ENCODE measurements around the gene ATP6V0E1.

- TF ChIP-seq CTCF (conservative IDR thresholded peaks at IDR 0.05; ENCODE audit: low read depth, low read length) (0 out of 2 replicates have a peak, but pooled peaks have one; percentile 14), FOS (IDR thresholded peaks at IDR 0.05; ENCODE audit: low read depth, low read length) (peak; percentile 71; the same call in 1 of the 2 replicates), SMC3 (IDR thresholded peaks at IDR 0.05; ENCODE audit: low read depth, low read length) (no peak), POLR2A (IDR thresholded peaks at IDR 0.05; ENCODE audit: low read depth, low read length) (peak; percentile 38; the same call in 1 of the 2 replicates), RAD21 (IDR thresholded peaks at IDR 0.05; ENCODE audit: low read length) (no peak), CEBPB (IDR thresholded peaks at IDR 0.05; ENCODE audit: low read depth, low read length) (no peak), RCOR1 (IDR thresholded peaks at IDR 0.05; ENCODE audit: insufficient replicate concordance, low read length) (no peak)
These were observed 73.7 kb downstream of the ATP6V0E1 start for GRCh38 chr5:173057062-173057924.
